Tibial artery (tissue), 4 donors: ENCODE measurements around the gene SRPRA.
"Not testable (repeated sequence)": the region's sequence is repeated elsewhere in the genome, so short reads cannot be mapped to it uniquely, and the experiment has no call there.

Experiments
- DNase-seq, 2 donors: peaks; one replicate each; pipeline ENCODE4 v3.0.0-alpha.2; 2019
- H3K27ac ChIP-seq, 2 donors: fragments of 200-600 bp; sonication (generic) in 1 of 2; 1 replicate in 1 of 2; 2 replicates in 1 of 2; pipeline ENCODE4 v1.5.1; 2018 to 2019; ENCODE audit warnings: mild to moderate bottlenecking in 1 of 2
- H3K27me3 ChIP-seq, 2 donors: fragments of 200-600 bp; sonication (generic) in 1 of 2; one replicate each; pipeline versions ENCODE4 v1.5.1 to v1.6.0; 2016 to 2019
- H3K36me3 ChIP-seq, 3 donors: fragments of 200-600 bp; sonication (generic) in 2 of 3; one replicate each; pipeline ENCODE4 v1.5.1; 2016 to 2019; ENCODE audit warnings: mild to moderate bottlenecking in 2 of 3
- H3K4me1 ChIP-seq, 4 donors: fragments of 200-600 bp; sonication (generic) in 2 of 4; 1 replicate in 3 of 4; 2 replicates in 1 of 4; pipeline ENCODE4 v1.5.1; 2016 to 2019
- H3K4me3 ChIP-seq, 2 donors: fragments of 200-600 bp; sonication (generic) in 1 of 2; 1 replicate in 1 of 2; 2 replicates in 1 of 2; pipeline ENCODE4 v1.5.1; 2018 to 2019; ENCODE audit warnings: mild to moderate bottlenecking in 2 of 2
- H3K9me3 ChIP-seq, 3 donors: fragments of 200-600 bp; sonication (generic) in 1 of 3; one replicate each; pipeline ENCODE4 v1.5.1; 2016 to 2019
- CTCF ChIP-seq, 2 experiments: fragments of 200-600 bp in 1 of 2; fragments of 450-650 bp in 1 of 2; IDR thresholded peaks; one replicate each; pipeline ENCODE4 v1.5.1; 2017 to 2019; ENCODE audit warnings: antibody characterized with exemption in 2 of 2, mild to moderate bottlenecking in 1 of 2, moderate library complexity in 1 of 2
- intact Hi-C: fragments of 100-400 bp; cut with DNase I; formaldehyde crosslinking; loops from one replicate; pipeline ENCODE4 v1.15.0; 2023; ENCODE audit warnings: low total_unique reads

The SRPRA gene

GRCh38 chr11:126311401-126312291, 43.0 kb upstream of the SRPRA start:
- Histone ChIP-seq H3K36me3 (peaks cover 3 to 15% (median 5%) of the 10 kb centered on the region in 3 donors), H3K4me1 (peaks cover 0 to 6% (median 2%) of the 10 kb centered on the region in 4 donors), H3K4me3 (no peak overlapping the region), H3K27ac (no peak overlapping the region), H3K27me3 (no peaks in the 10 kb centered on the region), H3K9me3 (no peaks in the 10 kb centered on the region)
- intact Hi-C loops = loop anchor here (5.0 to 10.0 kb wide), 2 partner anchors 103 to 171 kb away; no protein-coding TSS in a partner anchor
- no peak for TF ChIP-seq CTCF (IDR thresholded peaks at IDR 0.05)
- no peak for DNase-seq

- Histone ChIP-seq H3K4me3 (no peak overlapping the region), H3K9me3 (no peaks in the 10 kb centered on the region), H3K4me1 (peaks cover 0 to 6% (median 2%) of the 10 kb centered on the region in 4 donors), H3K27ac (no peak overlapping the region), H3K36me3 (peaks cover 3 to 15% (median 5%) of the 10 kb centered on the region in 3 donors), H3K27me3 (no peaks in the 10 kb centered on the region)
- no peak for TF ChIP-seq CTCF (IDR thresholded peaks at IDR 0.05)
- no peak for DNase-seq
- intact Hi-C loops = loop anchor here (5.0 to 10.0 kb wide), 2 partner anchors 104 to 171 kb away; no protein-coding TSS in a partner anchor
Observed at GRCh38 chr11:126310992-126311310, 42.3 kb upstream of the SRPRA start.

GRCh38 chr11:126310200-126310991, 41.7 kb upstream of the SRPRA start:
- H3K27me3 ChIP-seq = no peaks in the 10 kb centered on the region
- H3K27ac ChIP-seq = no peak overlapping the region
- no peaks in the 10 kb centered on the region for H3K9me3 ChIP-seq
- peaks cover 0 to 6% (median 2%) of the 10 kb centered on the region in 4 donors for H3K4me1 ChIP-seq
- intact Hi-C loops = loop anchor here (5.0 to 10.0 kb wide), 2 partner anchors 104 to 172 kb away; no protein-coding TSS in a partner anchor
- peak; percentile 75 to 83 for DNase-seq
- peaks cover 3 to 15% (median 5%) of the 10 kb centered on the region in 3 donors for H3K36me3 ChIP-seq
- TF ChIP-seq CTCF (IDR thresholded peaks at IDR 0.05) = peak; percentile 81 to 88
- H3K4me3 ChIP-seq = no peak overlapping the region

GRCh38 chr11:126308771-126309170, 40.1 kb upstream of the SRPRA start:
- intact Hi-C loops, H3K9me3 ChIP-seq, H3K27ac ChIP-seq, H3K27me3 ChIP-seq, DNase-seq, H3K4me3 ChIP-seq: not testable (repeated sequence)
- H3K36me3 ChIP-seq = peaks cover 3 to 15% (median 5%) of the 10 kb centered on the region in 3 donors
- peaks cover 0 to 11% (median 7%) of the 10 kb centered on the region in 4 donors for H3K4me1 ChIP-seq

GRCh38 chr11:126308271-126308671, 39.6 kb upstream of the SRPRA start:
- Histone ChIP-seq H3K36me3 (peaks cover 3 to 15% (median 5%) of the 10 kb centered on the region in 3 donors), H3K27me3 (no peaks in the 10 kb centered on the region), H3K4me3 (no peak overlapping the region), H3K4me1 (peaks cover 0 to 14% (median 7%) of the 10 kb centered on the region in 4 donors), H3K27ac (no peak overlapping the region), H3K9me3 (no peaks in the 10 kb centered on the region)
- intact Hi-C loops = no loop called here
- no peak for DNase-seq
- TF ChIP-seq CTCF (IDR thresholded peaks at IDR 0.05) = no peak
